Retinal pigment epithelial cell (primary cell): ENCODE data around the gene KLKB1.
A peak's percentile ranks its signal among the peaks of the same experiment; 100 is the strongest.

Source experiments
- DNase-seq: peaks from one replicate; pipeline ENCODE4 v3.0.0-alpha.2; 2010; ENCODE audit warnings: low read depth
- H3K4me3 ChIP-seq: 2 replicates; pipeline ENCODE4 v1.5.1; 2011; ENCODE audit warnings: mild to moderate bottlenecking, low read length, control low read depth, moderate library complexity
- CTCF ChIP-seq: conservative IDR thresholded peaks from 2 replicates; pipeline ENCODE4 v1.5.1; 2011; ENCODE audit warnings: low read depth, low read length, control low read depth, inconsistent platforms

KLKB1 gene

GRCh38 chr4:186286581-186286980 lies 59.3 kb downstream of the KLKB1 start:
- no peak for TF ChIP-seq CTCF
- no peak for DNase-seq
- no peak overlapping the region for H3K4me3 ChIP-seq

GRCh38 chr4:186291256-186291890 lies 64.1 kb downstream of the KLKB1 start:
- no peak overlapping the region for H3K4me3 ChIP-seq
- no peak for DNase-seq
- TF ChIP-seq CTCF = no peak

- no peak for DNase-seq
- TF ChIP-seq CTCF = no peak
- H3K4me3 ChIP-seq = no peak overlapping the region
Observed at GRCh38 chr4:186294160-186294559, 66.9 kb downstream of the KLKB1 start.

- DNase-seq = no peak
- H3K4me3 ChIP-seq = no peak overlapping the region
- no peak for TF ChIP-seq CTCF
Observed at GRCh38 chr4:186296481-186296880, 69.2 kb downstream of the KLKB1 start.

- H3K4me3 ChIP-seq = no peak overlapping the region
- peak; percentile 10 for DNase-seq
- peak; percentile 62 for TF ChIP-seq CTCF
Observed at GRCh38 chr4:186297013-186297645, 69.8 kb downstream of the KLKB1 start.

GRCh38 chr4:186298031-186298647 lies 70.8 kb downstream of the KLKB1 start:
- H3K4me3 ChIP-seq = peak overlapping the region; percentile 14

More at GRCh38 chr4:186298031-186298647, 70.8 kb downstream of the KLKB1 start:
- DNase-seq = no peak
- no peak for TF ChIP-seq CTCF
